Mucosa of descending colon (tissue), 3 donors: ENCODE data around the gene CCNK. TPM values are rescaled to one million over a fixed set of nuclear protein-coding genes. Genes with fewer than 3 reads are reported as not detected.

ENCODE experiments used
- ATAC-seq: fragments of 200-7000 bp; cut with Tn5 transposase; one replicate; pipeline ENCODE4 v1.9.1; 2020; ENCODE audit warnings: mild to moderate bottlenecking, moderate library complexity
- DNase-seq, 3 donors: peaks; one replicate each; pipeline ENCODE4 v3.0.0-alpha.2; 2020
- H3K36me3 ChIP-seq: fragments of 200-600 bp; one replicate; pipeline ENCODE4 v1.8.0; 2021; ENCODE audit warnings: low read depth, mild to moderate bottlenecking
- H3K4me1 ChIP-seq: fragments of 200-600 bp; one replicate; pipeline ENCODE4 v1.8.0; 2021; ENCODE audit warnings: low read depth, mild to moderate bottlenecking
- H3K4me3 ChIP-seq: fragments of 200-600 bp; one replicate; pipeline ENCODE4 v1.8.0; 2021; ENCODE audit warnings: mild to moderate bottlenecking
- H3K9me3 ChIP-seq: fragments of 200-600 bp; one replicate; pipeline ENCODE4 v1.8.0; 2021; ENCODE audit warnings: mild to moderate bottlenecking
- CTCF ChIP-seq: fragments of 200-600 bp; IDR thresholded peaks from one replicate; pipeline ENCODE4 v1.8.0; 2022; ENCODE audit warnings: antibody characterized with exemption, mild to moderate bottlenecking
- intact Hi-C, 2 donors: fragments of 100-400 bp; cut with DNase I in 1 of 2; cut with micrococcal nuclease in 1 of 2; formaldehyde crosslinking; loops; one replicate each; pipeline versions ENCODE4 v1.11.0 to v1.11.1; 2022; cut with DNase I, micrococcal nuclease
- total RNA-seq, 3 donors: library from RNA; stranded (reverse); fragmentation: NEBNext Ultra II Directional in 2 of 3; extraction: Animal tissue kit (Norgen Biotek cat#: 25700) in 2 of 3; gene quantifications; one replicate each; pipeline versions ENCODE4 v1.2.1 to v1.2.4, GENCODE V29; 2021 to 2023
- donor health status: DM: no; HTN: no; CAD: no; lungs with moderate emphysema.
- donor health status: DM: no; HTN: no; CAD: no.
- donor health status: DM: no; HTN: yes; CAD: no.

Gene CCNK
- total RNA-seq, 3 donors from 2014 or later, result 47.4 to 68.4 (median 64.5) TPM

GRCh38 chr14:99515301-99516155 lies 34.3 kb downstream of the CCNK start:
- Histone ChIP-seq H3K4me3 (no peak overlapping the region), H3K4me1 (peaks cover 8% of the 10 kb centered on the region), H3K36me3 (no peaks in the 10 kb centered on the region), H3K9me3 (no peaks in the 10 kb centered on the region)
- no peak for TF ChIP-seq CTCF
- DNase-seq (peak in 1 of 3 donors; percentile 24), ATAC-seq (no peak)
- intact Hi-C loops, result no loop called here

GRCh38 chr14:99516156-99516870 lies 35.1 kb downstream of the CCNK start:
- no peak overlapping the region for H3K4me3 ChIP-seq
- intact Hi-C loops, result no loop called here
- peaks cover 8% of the 10 kb centered on the region for H3K4me1 ChIP-seq
- no peaks in the 10 kb centered on the region for H3K36me3 ChIP-seq
- ATAC-seq (no peak), DNase-seq (peak in 1 of 3 donors; percentile 28)
- no peak for TF ChIP-seq CTCF
- no peaks in the 10 kb centered on the region for H3K9me3 ChIP-seq

GRCh38 chr14:99516871-99517642 lies 35.8 kb downstream of the CCNK start:
- no peaks in the 10 kb centered on the region for H3K36me3 ChIP-seq
- intact Hi-C loops, result no loop called here
- H3K9me3 ChIP-seq, result no peaks in the 10 kb centered on the region
- H3K4me3 ChIP-seq, result no peak overlapping the region
- no peak for ATAC-seq
- H3K4me1 ChIP-seq, result peaks cover 8% of the 10 kb centered on the region
- DNase-seq, result no peak
- no peak for TF ChIP-seq CTCF

GRCh38 chr14:99517643-99518381 lies 36.6 kb downstream of the CCNK start:
- peaks cover 8% of the 10 kb centered on the region for H3K4me1 ChIP-seq
- peak in 1 of 3 donors; percentile 52 for DNase-seq
- ATAC-seq, result no peak
- no peaks in the 10 kb centered on the region for H3K9me3 ChIP-seq
- H3K36me3 ChIP-seq, result no peaks in the 10 kb centered on the region
- TF ChIP-seq CTCF, result no peak
- no peak overlapping the region for H3K4me3 ChIP-seq
- intact Hi-C loops, result loop anchor here (2.0 kb wide), 2 partner anchors 109 to 111 kb away; no protein-coding TSS in a partner anchor
